Endometrial microvascular endothelial cells (primary cell): ENCODE data around the gene RBM12. TPM values are rescaled to one million over a fixed set of nuclear protein-coding genes. Genes with fewer than 3 reads are reported as not detected.
"Not testable (repeated sequence)": the region's sequence is repeated elsewhere in the genome, so short reads cannot be mapped to it uniquely, and the experiment has no call there.

Experiments
- in situ Hi-C: cut with HindIII; loops from 2 replicates; pipeline ENCODE4 v1.10.0; 2017; ENCODE audit warnings: low sequenced_read_pairs, low pct_unique_long_range_greater_than_20kb; ENCODE audit errors: inconsistent ontology term
- total RNA-seq: library from RNA; depleted of rRNA; stranded (reverse); fragments of >200 nt; gene quantifications from one replicate; pipeline ENCODE4 v1.2.3, GENCODE V29; 2015; ENCODE audit errors: inconsistent ontology term

The RBM12 gene
- 38.9 TPM for total RNA-seq

GRCh38 chr20:35664466-35665206 lies at the start of gene RBM12, which contains the start of gene CPNE1:
Gene RBM12, minus strand, starts transcription at chr20:35664900. Its CDS starts 9,578 bp downstream, at chr20:35655322.
Gene CPNE1, minus strand, starts transcription at chr20:35664900. Its CDS starts 31,977 bp downstream, at chr20:35632923.
- in situ Hi-C loops: no loop called here

- in situ Hi-C loops: no loop called here
Observed at GRCh38 chr20:35714127-35714526, 49.4 kb upstream of the RBM12 start.

GRCh38 chr20:35713120-35713519 lies 48.4 kb upstream of the RBM12 start:
- in situ Hi-C loops: not testable (repeated sequence)

GRCh38 chr20:35711588-35712209 lies 47.0 kb upstream of the RBM12 start:
- in situ Hi-C loops: no loop called here

- in situ Hi-C loops: no loop called here
Observed at GRCh38 chr20:35710884-35711587, 46.3 kb upstream of the RBM12 start.

- in situ Hi-C loops: no loop called here
Observed at GRCh38 chr20:35710039-35710438, 45.3 kb upstream of the RBM12 start.

- in situ Hi-C loops: no loop called here
Observed at GRCh38 chr20:35709259-35709658, 44.6 kb upstream of the RBM12 start.

- in situ Hi-C loops: no loop called here
Observed at GRCh38 chr20:35708502-35708901, 43.8 kb upstream of the RBM12 start.

- in situ Hi-C loops: not testable (repeated sequence)
Observed at GRCh38 chr20:35706591-35707529, 42.2 kb upstream of the RBM12 start.

- in situ Hi-C loops: not testable (repeated sequence)
Observed at GRCh38 chr20:35705894-35706293, 41.2 kb upstream of the RBM12 start.

GRCh38 chr20:35704514-35705261 lies 40.0 kb upstream of the RBM12 start:
- in situ Hi-C loops: no loop called here

- in situ Hi-C loops: no loop called here
Observed at GRCh38 chr20:35702824-35703695, 38.4 kb upstream of the RBM12 start.

GRCh38 chr20:35702051-35702823 lies 37.5 kb upstream of the RBM12 start:
- in situ Hi-C loops: no loop called here

GRCh38 chr20:35700625-35701148 lies 36.0 kb upstream of the RBM12 start:
- in situ Hi-C loops: no loop called here

GRCh38 chr20:35699957-35700624 lies 35.4 kb upstream of the RBM12 start:
- in situ Hi-C loops: no loop called here
